ENCODE measurements around the gene AMELX. TPM values are rescaled to one million over a fixed set of nuclear protein-coding genes. Genes with fewer than 3 reads are reported as not detected.

Gene AMELX
- not detected in 2 replicates for total RNA-seq

GRCh38 chrX:11293113-11293512, at the start of gene AMELX:
AMELX (plus strand) TSS chrX:11293413; CDS start chrX:11294789, 1,376 bp downstream.

Other genes with a start within 250 kb of the AMELX start
- 27.3 and 39.4 TPM in 2 replicates for gene HCCS, start 182.1 kb upstream of the AMELX start, total RNA-seq

Data from nasal cavity respiratory epithelium epithelial cell of viscerocranial mucosa (primary cell).